Measurements from ENCODE around the gene MAP3K1.

Gene MAP3K1

DNA sequence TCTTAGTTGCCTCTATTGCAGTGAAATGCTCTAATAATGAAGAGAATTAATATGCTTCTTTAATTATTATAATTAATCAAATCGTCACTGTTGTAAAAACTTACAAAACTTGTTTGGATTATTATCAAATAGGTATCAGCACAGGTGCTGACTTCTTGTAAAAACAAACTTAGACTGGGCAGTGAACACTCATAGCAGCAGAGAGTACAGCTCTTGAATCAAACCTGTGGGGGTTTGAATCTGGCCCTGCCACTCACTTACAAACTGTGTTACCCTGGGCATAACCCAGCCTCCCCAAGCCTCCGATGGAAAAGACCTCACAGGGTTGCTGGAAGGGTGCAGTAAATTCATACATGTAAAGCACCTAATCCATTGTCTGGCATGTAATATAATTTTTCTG is 35.1 kb downstream of the MAP3K1 start:
- no peak for DNase-seq

DNA sequence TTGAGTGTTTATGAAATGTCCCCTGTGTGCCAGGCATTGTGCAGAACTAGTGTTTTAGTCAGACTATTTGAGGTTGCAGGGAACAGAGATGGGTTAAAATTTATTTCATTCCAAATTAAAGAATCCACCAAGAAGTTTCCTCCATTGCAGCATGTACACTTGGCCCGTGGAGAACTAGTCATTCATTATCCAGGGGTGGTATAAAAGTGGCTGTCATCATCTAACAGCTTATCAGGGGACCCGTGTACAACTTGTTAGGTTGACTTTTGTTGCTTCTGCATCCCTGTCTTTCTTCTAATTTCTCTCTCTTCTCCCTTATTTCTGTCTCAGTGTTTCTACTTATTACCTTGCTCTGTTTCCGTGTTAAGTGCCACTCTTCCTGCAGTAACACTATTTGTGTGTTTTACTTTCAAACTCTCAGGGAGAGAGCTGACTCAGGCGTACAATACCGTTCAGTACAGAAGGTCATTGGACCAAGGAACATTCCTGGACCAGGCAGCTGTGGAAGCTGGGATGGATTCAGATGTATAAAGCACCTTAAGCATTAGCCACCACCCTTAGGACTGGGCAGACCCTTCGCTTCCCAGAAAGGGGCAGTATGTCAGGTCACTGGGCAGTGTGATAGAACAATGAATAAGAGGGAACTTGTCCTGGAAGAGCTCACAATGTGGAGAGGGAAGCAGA is 36.1 kb downstream of the MAP3K1 start:
- DNase-seq = no peak

GRCh38 chr5:56852228-56853000 is 37.1 kb downstream of the MAP3K1 start:
- DNase-seq = no peak

- DNase-seq = no peak
Measured at GRCh38 chr5:56853698-56854097, 38.3 kb downstream of the MAP3K1 start.

GRCh38 chr5:56854920-56855319 is 39.6 kb downstream of the MAP3K1 start:
- DNase-seq = no peak

DNA sequence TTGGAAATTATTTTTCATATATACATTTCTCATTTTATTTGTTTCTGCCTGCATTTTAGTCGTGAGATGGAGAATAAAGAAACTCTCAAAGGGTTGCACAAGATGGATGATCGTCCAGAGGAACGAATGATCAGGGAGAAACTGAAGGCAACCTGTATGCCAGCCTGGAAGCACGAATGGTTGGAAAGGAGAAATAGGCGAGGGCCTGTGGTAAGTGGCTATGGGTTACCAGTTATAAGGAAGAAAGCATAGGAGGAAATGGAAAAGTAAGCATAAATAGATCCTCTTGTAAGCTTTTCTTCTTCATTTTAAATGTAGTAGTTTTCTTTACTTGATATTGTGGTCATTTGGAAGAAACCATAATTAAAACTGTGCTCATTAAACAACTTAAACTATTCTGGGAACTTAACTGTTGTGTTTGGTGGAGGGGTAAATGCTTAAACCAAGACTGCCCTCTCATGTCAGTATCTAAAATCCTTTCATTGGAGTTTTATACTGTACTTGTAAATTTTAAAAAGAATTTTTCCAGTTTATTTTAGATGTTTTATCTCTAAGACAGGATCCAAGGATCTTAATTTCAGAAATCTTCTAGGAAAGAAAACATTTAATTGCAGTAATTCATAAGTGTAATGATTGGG is 41.3 kb downstream of the MAP3K1 start:
- no peak for DNase-seq

DNA sequence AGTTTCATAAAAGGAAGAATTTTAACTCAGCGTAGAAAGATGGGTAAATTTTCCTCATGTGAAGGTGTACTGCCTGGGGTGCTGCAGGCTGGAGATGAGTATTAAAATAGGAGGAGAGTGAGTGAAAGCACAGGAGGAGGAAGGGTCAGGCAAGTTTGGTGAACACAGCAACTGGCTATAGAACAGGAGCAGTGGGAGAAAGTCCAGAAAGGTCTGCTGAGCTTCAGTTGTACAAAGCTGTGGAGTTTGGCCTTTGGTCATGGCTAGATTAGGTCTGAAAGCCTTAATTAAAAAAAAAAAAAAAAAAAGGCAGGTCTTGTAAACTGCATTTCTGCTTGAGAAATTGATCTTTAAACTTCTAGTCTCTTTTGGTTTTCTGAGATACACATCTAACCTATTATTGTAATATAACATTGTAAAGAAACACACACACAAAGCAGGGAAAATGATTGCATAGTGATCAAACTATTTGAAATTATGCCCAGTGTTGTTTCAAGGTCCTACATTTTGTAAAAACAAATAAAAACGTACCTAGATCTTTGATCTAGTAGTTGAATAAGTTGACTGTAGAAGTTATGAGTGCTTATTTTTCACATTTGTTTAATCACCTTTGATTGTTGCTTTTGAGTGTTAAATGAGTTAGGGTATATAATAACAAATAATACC is 43.6 kb downstream of the MAP3K1 start:
- DNase-seq = no peak

GRCh38 chr5:56861893-56862485 is 46.6 kb downstream of the MAP3K1 start:
- DNase-seq = no peak

DNA sequence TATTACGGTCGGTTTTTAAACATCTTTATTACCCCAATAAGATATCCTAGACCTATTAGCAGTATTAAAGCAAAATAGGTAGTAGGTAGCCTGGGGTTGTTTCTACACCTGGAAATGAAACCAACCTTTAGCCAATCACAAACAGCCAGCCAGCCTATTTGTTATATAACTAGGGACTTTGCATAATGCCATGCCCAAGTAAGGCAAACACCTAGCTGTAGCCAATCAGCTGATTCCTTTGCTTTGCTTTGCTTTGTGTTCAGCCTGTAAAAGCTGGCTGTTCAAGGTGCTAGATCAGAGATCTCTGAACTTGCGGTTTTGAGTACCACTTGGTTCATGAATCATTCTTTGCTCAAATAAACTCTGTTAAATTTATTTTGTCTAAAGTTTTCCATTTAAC is 47.6 kb downstream of the MAP3K1 start:
- DNase-seq = no peak

- no peak for DNase-seq
Measured at GRCh38 chr5:56871777-56872176, 56.4 kb downstream of the MAP3K1 start.

DNA sequence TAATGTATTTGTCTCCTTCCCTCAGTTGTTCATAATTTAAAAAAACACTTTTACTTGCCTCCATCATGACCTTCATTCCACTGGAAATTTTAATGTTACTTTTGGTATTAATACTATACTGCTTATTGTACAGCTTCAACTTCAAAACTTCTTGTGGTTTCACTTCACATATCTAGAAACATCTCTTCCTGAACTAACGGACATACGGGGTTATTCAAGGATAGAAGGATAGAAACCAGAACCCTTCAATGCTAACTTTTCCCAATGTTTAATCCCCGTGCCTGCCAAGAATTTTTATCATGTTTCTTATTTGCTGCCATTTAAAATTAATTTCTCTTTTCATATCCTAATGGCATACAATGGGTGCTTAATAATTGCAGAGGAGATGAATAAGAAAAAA is 57.7 kb downstream of the MAP3K1 start:
- no peak for DNase-seq

GRCh38 chr5:56876327-56876726 is 61.0 kb downstream of the MAP3K1 start:
- DNase-seq = no peak

- no peak for DNase-seq
Measured at GRCh38 chr5:56881571-56881970, 66.2 kb downstream of the MAP3K1 start.

DNA sequence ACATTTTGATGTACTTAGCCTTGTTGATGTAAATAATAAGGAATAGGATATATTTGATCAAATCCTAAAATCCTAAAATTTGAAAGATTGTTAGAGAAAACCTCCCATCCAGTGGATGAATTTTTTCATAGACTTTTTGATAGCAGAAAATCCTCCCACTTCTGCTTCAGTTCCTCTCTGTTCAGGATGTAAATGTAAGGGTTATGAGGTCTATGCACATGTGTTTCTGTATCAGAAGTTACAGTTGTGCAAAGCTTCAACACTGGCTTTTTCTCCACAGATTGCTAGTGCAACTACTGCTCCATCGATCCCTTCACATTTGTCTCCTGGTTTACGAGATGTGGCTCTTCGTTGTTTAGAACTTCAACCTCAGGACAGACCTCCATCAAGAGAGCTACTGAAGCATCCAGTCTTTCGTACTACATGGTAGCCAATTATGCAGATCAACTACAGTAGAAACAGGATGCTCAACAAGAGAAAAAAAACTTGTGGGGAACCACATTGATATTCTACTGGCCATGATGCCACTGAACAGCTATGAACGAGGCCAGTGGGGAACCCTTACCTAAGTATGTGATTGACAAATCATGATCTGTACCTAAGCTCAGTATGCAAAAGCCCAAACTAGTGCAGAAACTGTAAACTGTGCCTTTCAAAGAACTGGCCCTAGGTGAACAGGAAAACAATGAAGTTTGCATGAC is 78.1 kb downstream of the MAP3K1 start:
- no peak for DNase-seq

DNA sequence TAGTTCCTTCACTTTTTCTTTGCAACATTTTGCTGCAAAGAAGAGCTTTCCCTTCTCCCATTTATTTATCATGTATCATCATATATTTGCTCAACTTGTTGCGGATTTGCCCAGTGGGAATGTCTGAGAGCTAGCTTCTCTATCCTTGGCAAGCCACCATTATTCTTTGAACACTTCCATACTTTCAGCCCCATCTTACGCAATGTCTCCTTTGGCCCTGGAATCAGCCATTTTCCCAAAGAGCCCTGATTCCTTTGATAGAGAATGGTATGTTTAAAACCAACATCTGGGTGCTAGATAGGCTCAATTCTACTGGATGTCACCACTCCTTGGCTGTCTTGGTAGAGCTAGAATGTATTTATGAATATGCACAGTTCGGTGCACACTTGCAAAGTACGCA is 81.4 kb downstream of the MAP3K1 start:
- DNase-seq = no peak

- DNase-seq = no peak
Measured at GRCh38 chr5:56898213-56898612, 82.9 kb downstream of the MAP3K1 start.

- no peak for DNase-seq
Measured at GRCh38 chr5:56900395-56900794, 85.0 kb downstream of the MAP3K1 start.

- DNase-seq = no peak
Measured at GRCh38 chr5:56900858-56901578, 85.7 kb downstream of the MAP3K1 start.

- DNase-seq = no peak
Measured at GRCh38 chr5:56908942-56909293, 93.6 kb downstream of the MAP3K1 start.

- peak; percentile 99 for DNase-seq
Measured at GRCh38 chr5:56909294-56910209, 94.2 kb downstream of the MAP3K1 start, which contains the start of gene SETD9. TSS of gene SETD9 (plus strand) at chr5:56909596. CDS start at chr5:56909646, 50 bp downstream.

Data from femur (tissue), 1 donor.